HEK293 (cell line): ENCODE data around the gene SAMD4A.

ENCODE experiments used
- CTCF ChIP-seq: fragments of 450-650 bp; formaldehyde crosslinking; IDR thresholded peaks from 2 replicates; pipeline ENCODE4 v1.5.1; 2016; ENCODE audit warnings: missing biosample characterization, missing genetic modification characterization
- FEZF1 ChIP-seq: fragments of 450-650 bp; formaldehyde crosslinking; IDR thresholded peaks from 2 replicates; pipeline ENCODE4 v1.5.1; 2016; ENCODE audit warnings: missing biosample characterization, missing genetic modification characterization
- HOXA7 ChIP-seq: sonication (generic); formaldehyde crosslinking; IDR thresholded peaks from 2 replicates; pipeline ENCODE4 v1.8.1; 2022; ENCODE audit warnings: missing genetic modification reagents, borderline replicate concordance
- KLF10 ChIP-seq: fragments of 450-650 bp; IDR thresholded peaks from 2 replicates; pipeline ENCODE4 v1.5.1; 2018; ENCODE audit warnings: missing biosample characterization, mild to moderate bottlenecking, missing genetic modification characterization
- PATZ1 ChIP-seq: fragments of 450-650 bp; formaldehyde crosslinking; IDR thresholded peaks from 2 replicates; pipeline ENCODE4 v1.5.1; 2016; ENCODE audit warnings: missing biosample characterization, missing genetic modification characterization
- PRDM10 ChIP-seq: fragments of 450-650 bp; formaldehyde crosslinking; IDR thresholded peaks from 2 replicates; pipeline ENCODE4 v1.5.1; 2016; ENCODE audit warnings: missing biosample characterization, missing genetic modification characterization
- REST ChIP-seq: fragments of 450-650 bp; formaldehyde crosslinking; IDR thresholded peaks from 2 replicates; pipeline ENCODE4 v1.5.1; 2016; ENCODE audit warnings: missing biosample characterization, missing genetic modification characterization
- SP3 ChIP-seq: fragments of 450-650 bp; formaldehyde crosslinking; IDR thresholded peaks from 2 replicates; pipeline ENCODE4 v1.5.1; 2016; ENCODE audit warnings: missing biosample characterization, missing genetic modification characterization
- TCF7L2 ChIP-seq: IDR thresholded peaks from 2 replicates; pipeline ENCODE4 v1.6.1; 2011; ENCODE audit warnings: low read depth, mild to moderate bottlenecking, inconsistent platforms, low read length, moderate library complexity, borderline replicate concordance
- ZBTB26 ChIP-seq: fragments of 450-650 bp; formaldehyde crosslinking; optimal IDR thresholded peaks from 2 replicates; pipeline ENCODE3; 2016; ENCODE audit warnings: missing biosample characterization, mild to moderate bottlenecking, missing genetic modification characterization
- ZNF274 ChIP-seq, 2 experiments: fragments of 200-500 bp in 1 of 2; fragments of 450-650 bp in 1 of 2; sonication (Bioruptor generic) in 1 of 2; formaldehyde crosslinking in 1 of 2; IDR thresholded peaks; 2 replicates each; pipeline versions ENCODE4 v1.5.1 to v1.6.1; 2014 to 2016; ENCODE audit warnings: borderline replicate concordance in 1 of 2, inconsistent platforms in 1 of 2, low read length in 1 of 2, missing biosample characterization in 1 of 2, missing genetic modification characterization in 1 of 2
- ZNF530 ChIP-seq: fragments of 450-650 bp; formaldehyde crosslinking; IDR thresholded peaks from 2 replicates; pipeline ENCODE4 v1.5.1; 2016; ENCODE audit warnings: low read depth, missing biosample characterization, missing genetic modification characterization

GRCh38 chr14:54840798-54841197, 273.9 kb downstream of the SAMD4A start:
- TF ChIP-seq CTCF (tag by site-specific recombination) = no peak
- no peak for TF ChIP-seq PATZ1 (tag by site-specific recombination)
- TF ChIP-seq ZNF274 (IDR thresholded peaks at IDR 0.05; ENCODE audit: low read length) = no peak
- no peak for TF ChIP-seq ZNF274 (tag by site-specific recombination; IDR thresholded peaks at IDR 0.05; ENCODE audit: borderline replicate concordance)
- TF ChIP-seq ZBTB26 (tag by site-specific recombination) = no peak
- TF ChIP-seq TCF7L2 = no peak
- no peak for TF ChIP-seq PRDM10
- no peak for TF ChIP-seq HOXA7 (CRISPR knock-in tag)
- no peak for TF ChIP-seq ZNF530 (tag by site-specific recombination)
- no peak for TF ChIP-seq KLF10
- TF ChIP-seq REST (tag by site-specific recombination) = no peak
- TF ChIP-seq FEZF1 = no peak
- no peak for TF ChIP-seq SP3 (tag by site-specific recombination)
